ENCODE measurements around the gene MCC.

MCC gene

DNA sequence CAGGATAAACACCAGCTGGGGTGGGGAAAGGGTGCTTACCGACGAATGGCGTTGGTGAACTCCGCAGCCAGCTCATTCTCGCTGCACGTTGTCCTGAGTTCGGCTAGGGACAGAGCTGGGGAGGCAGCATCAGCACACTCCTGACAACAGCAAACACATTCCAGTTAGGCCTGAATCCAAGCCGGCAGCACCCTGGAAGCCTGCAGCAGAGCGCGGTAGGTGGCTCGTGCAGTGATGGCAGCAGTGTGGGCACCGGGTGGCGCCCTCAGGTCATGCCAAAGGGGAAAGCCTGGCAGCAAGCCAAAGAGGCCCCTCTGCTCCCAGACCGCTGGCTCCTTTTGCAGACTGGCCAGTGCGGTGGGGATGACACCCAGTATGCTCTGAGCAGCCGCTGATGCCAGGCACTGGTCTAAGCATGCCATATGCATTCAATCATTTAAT is 444.7 kb downstream of the MCC start:
- in situ Hi-C loops (cut with HindIII; ENCODE audit: low sequenced_read_pairs), result no loop called here

DNA sequence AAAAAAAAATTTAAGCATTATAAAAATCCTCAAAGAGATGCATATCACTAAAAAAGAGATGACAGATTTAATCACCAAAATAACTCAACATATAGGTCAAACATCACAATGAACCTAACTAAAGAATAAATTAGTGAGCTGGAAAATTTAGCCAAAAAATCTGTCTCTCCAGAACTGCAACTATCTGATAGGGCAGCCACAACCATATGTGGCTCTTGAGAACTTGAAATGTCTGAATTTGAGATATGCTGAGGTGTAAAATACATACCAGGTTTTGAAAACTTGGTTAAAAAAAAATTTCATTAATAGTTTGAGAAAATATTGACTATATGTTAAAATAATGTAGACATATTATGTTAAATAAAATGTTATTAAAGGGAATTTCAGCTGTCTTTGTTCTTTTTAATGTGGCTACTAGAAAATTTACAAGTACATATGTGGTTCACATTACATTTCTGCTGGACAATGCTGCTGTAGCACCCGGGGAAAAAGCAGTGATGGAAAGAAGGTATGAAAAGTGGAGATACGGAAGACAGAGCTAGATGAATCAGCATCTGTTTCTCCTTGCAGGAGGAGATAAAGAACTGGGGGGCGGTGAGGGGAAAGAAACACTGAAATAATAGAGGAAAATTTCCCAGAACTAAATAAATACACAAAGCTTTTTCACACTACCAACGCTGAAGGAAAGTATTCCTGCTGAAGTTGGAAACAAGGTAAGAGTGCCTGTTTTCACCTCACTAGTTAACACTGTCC is 445.6 kb downstream of the MCC start:
- in situ Hi-C loops (cut with HindIII; ENCODE audit: low sequenced_read_pairs), result no loop called here

DNA sequence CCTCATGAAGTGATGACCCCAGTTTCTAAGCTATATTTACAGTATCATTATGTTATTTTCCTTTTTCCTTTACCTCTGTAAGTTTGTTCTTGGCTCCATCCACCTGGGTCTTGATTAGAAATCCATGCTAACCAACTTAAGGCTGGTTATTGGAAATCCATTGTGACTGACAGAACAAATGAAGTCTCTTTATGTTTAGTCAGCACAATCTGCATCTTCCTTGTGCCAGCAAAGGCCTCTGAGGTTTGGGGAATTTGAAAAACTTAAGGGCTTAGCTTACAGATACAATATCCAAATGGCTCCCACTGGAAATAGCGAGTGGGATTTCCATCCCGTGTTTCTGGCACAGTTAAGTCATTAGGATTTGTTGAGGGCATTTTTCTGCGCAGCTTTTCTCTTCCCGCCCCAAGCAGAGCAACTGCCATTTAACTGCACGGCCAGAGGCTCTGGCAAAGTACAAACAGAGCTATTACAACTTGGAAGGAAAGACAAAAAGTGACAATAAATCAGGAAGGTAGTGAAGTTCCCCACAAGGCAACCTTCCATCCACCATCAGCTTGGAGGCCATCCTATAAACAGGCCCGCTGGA is 447.5 kb downstream of the MCC start:
- in situ Hi-C loops (cut with HindIII; ENCODE audit: low sequenced_read_pairs), result no loop called here

DNA sequence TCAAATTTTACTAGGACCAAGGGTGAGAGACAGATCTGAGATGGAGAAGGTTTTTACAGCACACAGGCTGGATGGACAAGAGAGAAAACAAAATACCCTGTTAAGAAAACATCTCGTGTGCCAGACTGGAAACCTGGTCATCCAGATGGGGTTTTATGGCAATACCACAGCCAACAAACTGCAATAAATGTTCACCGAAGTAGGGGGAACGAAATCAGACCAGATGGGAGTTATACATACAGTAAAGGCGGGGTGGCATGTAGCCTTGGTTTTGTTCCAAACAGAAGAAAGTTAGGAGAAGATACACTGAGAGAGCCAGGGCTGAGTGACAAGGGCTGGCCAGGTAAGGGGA is 448.3 kb downstream of the MCC start:
- in situ Hi-C loops (cut with HindIII; ENCODE audit: low sequenced_read_pairs), result no loop called here

DNA sequence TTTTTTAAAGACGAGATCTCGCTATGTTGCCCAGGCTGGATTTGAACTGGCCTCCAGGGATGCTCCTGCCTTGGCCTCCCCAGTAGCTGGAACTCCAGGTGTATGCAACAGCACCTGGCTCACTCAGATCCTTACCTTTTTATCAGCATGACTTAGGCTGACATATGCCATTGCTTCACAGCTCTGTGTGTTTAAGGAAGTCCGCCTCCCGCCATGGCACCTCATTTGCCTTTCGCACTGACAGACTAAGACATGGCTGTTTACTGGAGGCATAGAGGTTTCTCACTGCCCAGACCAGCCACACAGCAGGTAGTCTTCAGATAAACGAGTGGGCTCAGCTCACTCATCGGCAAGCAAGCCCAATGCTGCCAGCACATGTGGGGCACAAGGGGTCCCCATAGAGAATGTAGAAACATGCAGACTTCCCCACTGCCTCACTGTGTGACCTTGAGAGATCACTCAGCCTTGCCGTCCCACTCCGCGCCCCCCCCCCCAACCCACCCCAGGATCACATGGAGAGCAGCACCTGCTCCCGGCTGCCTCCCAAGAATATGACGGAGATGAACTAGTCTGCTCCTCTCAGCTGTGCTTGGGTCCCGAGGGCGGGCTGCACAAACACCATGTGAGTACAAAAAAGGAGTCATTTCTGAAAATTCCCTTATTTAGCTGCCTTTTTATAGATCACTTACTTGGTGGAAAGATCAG is 448.9 kb downstream of the MCC start:
- in situ Hi-C loops (cut with HindIII; ENCODE audit: low sequenced_read_pairs), result no loop called here

DNA sequence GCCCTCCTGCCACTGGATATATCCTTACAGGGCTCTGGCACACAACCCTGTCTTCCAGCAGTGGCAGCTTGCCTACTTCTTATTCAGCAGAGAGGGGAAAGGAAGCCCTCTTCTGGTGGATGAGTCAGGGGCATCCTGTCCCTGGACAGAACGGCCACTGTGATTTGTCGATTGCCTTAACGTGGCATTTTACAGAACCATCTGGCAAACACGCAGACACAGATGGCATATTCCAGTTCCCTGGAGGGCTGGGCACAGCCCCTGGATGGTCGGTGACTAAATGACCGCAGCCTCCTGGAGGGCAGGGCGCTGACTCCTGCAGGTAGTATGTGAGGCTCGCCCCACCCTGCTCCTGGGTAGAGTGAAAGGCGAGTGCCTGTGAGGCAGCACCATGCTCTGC is 449.5 kb downstream of the MCC start:
- in situ Hi-C loops (cut with HindIII; ENCODE audit: low sequenced_read_pairs), result no loop called here

DNA sequence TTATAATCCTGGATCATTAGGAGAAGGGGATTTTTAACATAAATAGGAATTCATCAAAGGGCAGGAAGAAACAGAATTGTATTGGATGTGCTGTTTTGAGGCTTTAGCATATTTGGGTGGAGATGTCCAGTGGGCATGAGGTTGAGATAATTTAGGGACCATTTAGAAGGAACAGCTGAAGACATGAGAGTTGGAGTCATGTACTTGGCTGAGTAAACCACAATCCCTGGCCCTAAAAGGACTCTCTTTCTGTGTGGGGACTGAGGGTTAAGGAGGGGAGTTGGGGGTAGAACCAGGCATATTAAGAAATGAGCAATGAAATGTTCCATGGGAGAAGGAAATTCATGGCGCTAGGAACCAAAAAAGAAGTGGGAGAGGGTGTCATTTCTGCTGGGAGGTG is 450.1 kb downstream of the MCC start:
- in situ Hi-C loops (cut with HindIII; ENCODE audit: low sequenced_read_pairs), result no loop called here

DNA sequence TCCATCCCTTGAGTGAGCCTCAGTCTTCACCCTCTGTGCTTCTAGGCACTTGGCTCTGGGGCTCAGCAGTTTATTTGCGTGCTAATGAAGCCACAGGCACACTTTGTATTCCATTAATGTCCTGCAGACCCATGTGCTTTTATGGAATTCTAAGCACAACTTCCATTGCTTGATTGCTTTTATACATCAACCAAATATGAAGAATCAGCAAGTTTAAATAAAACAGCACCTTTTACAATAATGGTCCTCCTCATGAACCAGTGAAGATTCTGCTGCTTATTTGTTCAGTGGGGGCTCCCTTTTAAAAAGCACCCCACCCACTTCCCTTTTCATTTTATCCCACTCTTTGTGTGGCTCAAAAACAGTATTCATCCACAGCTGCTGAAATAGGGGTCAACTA is 451.4 kb downstream of the MCC start:
- in situ Hi-C loops (cut with HindIII; ENCODE audit: low sequenced_read_pairs), result no loop called here

DNA sequence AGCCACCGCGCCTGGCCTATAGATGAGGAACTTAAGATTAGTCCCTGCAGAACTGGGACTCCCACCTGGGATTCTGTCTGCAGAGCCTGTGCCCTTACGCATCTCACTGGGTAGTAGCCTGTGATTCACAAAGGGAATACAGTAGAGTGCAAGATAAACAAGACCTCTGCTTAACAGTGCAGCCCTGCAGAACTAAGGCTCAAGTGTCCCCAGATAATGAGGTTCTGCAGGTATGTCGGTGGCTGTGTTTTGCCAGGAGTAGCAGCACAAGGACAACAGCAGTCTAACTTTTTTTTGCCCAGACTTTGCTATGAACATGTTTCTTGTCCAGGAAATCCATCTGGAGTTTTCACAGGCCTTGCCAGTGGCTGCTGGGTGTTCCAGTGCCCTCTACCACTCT is 451.9 kb downstream of the MCC start:
- in situ Hi-C loops (cut with HindIII; ENCODE audit: low sequenced_read_pairs), result no loop called here

DNA sequence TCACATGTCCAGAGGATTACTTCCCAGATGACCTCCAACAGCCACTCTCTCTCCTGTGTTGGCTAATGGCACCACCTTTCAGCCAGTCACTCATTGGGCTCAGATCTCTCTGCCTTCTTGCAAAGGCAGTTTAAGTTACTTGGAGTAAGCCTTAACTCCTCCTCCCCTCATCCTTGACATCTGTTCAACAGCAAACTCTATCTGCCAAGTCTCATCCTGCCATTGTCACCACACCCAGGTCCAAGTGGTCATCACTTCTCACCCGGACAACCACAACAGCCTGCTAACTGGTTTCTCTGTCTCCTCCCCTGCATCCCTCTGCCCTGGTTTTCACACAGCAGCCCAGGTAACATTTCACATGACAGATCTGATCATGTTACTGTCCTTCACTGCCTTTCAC is 453.2 kb downstream of the MCC start:
- in situ Hi-C loops (cut with HindIII; ENCODE audit: low sequenced_read_pairs), result no loop called here

DNA sequence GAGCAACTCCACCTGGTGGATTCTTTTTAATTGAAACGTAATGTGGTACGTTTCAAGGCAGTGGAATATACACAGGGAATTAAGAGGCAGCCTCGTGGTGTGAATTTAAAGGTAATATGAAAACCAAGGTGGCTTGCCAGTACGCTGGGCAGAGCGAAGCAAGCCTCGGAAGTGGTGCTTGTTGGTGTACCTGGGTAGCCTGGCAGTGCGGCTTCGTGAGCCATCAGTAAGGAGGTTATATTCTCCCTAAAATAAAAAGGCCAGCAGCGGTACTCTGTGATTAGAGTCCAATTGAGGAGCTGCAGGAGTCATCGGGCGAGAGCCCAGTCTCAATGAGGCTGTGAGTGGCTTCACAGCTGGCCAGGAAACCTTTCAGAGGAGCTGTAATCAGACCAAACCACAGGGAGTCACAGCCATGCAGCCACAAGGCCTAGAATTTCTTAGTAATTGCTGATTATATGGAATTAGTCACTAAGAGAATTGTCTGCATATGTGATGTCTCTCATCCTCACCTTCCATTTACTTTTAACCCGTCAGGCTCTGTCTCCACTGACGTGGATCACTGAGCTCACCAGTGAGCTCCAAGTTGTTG is 454.0 kb downstream of the MCC start:
- in situ Hi-C loops (cut with HindIII; ENCODE audit: low sequenced_read_pairs), result no loop called here

DNA sequence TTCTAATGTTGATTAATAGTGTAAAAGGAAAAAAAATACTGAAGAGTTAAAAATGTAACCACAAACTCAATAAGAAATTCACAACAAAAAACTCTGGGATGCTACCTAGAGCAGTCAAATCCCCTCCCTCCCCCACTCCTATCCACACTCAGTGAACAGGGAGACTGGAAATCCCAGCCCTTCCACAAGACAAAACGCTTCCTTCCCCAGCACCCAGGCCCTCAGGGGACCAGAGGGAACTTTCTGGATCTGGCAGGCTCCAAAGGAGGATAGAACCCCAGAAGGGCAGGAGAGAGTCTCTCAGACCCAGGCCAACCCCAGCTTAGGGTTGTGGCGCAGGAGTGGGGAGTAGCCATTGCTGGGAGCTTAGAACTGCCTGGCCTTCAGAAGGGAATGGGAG is 456.7 kb downstream of the MCC start:
- in situ Hi-C loops (cut with HindIII; ENCODE audit: low sequenced_read_pairs), result no loop called here

DNA sequence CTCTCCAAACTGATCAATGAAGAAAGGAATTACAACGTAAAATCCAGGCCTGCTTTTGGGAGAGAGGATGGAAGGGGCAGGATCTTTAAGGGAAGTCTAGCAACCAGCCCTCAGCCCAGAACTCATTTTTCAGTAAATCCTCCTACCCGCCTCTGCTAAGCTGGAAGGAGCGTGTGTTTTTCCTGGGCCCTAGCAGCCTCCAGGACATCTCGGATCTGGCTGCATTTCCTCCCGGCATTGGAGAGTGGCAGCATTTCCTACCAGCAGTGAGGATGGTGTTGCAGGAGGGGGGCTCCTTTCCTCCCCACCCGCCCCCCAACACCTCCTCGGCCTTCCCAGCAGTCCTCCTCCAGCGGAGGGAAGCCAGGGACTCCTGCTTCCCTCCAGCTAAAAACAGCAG is 457.1 kb downstream of the MCC start:
- in situ Hi-C loops (cut with HindIII; ENCODE audit: low sequenced_read_pairs), result no loop called here

DNA sequence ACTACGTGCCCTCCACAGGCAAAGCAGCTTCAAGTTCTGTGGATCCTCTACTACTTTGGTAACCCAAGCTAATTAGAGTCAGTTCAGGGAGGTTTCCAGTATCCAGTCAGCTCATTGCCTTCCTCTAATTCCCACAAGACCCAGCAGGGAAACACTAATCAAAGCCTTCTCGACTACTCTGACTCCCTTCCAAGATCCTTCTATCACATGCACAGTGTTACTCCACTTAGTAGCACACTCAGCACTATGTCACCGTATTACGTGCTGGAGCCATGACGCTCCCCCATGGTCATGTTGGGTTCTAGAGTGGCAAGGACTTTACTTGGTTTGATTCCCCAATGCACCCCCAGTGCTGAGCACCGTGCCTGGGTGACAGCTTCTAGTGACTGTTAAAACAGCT is 458.6 kb downstream of the MCC start:
- in situ Hi-C loops (cut with HindIII; ENCODE audit: low sequenced_read_pairs), result no loop called here

DNA sequence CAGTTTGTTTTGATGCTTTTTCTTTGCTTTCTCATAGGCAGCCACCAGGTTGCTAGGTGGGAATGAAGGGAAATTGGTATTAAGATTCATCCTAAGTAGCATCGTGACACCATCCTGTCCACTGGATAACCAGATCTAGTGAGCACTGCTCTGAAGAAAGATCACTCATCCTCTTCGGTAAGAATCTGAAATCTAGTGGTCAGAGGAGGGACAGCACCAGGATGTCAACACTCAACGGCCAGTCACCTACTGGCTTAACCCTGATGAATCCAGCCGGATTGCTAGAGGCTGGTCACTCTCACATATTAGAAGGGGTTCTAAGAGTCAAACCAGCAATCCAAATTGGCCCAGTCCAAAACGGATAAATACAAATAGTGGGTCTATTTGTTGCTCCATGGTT is 460.8 kb downstream of the MCC start:
- in situ Hi-C loops (cut with HindIII; ENCODE audit: low sequenced_read_pairs), result no loop called here

DNA sequence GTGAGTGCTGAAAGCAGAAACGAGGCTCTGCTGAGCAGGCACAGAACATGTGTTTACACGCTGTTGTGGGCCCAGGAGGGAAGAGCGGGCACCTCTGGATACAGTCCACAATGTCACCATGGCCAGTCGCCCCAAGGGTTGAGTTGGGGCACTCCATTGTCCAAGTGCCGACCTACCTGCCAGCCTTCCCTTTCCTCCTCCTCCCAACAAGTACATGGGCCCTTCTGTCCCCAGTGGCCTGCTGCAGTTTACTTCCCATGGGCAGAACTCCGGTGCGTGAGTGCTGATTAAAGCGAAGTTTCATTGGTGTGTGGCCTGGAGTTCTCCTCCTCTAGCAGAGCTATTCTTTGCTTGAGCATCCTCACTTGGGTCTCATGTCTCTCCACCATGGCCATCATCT is 461.2 kb downstream of the MCC start:
- in situ Hi-C loops (cut with HindIII; ENCODE audit: low sequenced_read_pairs), result no loop called here

DNA sequence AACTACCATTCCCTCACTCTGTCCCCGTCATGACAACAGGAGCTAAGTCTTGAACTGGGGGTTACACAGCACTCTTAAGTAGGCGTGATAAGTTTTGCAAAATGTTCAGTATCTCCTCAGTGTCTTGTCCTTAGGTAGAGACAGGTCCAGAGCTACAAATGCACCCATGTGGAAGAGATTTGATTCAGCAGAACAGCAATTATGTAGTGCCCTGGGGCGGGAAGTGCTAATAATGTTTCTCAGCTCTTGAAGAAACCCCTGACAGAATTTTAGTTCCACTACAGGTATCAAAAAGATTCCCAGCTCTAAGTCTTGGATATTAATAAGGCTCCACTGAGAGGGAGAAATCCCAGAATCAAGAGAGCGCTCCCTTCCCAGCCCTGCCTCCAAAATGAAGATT is 462.0 kb downstream of the MCC start:
- in situ Hi-C loops (cut with HindIII; ENCODE audit: low sequenced_read_pairs), result no loop called here

DNA sequence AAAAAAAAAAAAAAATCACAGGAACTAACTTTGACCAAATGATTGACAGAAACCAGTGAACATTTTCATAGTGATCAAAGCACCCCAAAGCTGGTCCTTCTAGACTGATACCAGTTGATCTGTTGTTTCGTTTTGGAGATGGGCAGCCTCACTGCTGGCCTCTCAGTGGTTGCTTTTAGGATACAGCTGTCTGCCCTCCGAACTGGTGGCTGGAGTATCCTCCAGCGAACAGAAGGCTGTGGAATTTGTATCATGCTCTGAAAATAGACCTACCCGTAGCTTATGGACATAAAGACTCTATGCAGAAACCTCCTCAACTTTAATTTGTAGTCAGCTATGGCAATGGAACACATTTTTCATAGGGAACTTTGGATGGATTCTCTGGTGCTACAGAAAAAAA is 462.7 kb downstream of the MCC start:
- in situ Hi-C loops (cut with HindIII; ENCODE audit: low sequenced_read_pairs), result no loop called here

DNA sequence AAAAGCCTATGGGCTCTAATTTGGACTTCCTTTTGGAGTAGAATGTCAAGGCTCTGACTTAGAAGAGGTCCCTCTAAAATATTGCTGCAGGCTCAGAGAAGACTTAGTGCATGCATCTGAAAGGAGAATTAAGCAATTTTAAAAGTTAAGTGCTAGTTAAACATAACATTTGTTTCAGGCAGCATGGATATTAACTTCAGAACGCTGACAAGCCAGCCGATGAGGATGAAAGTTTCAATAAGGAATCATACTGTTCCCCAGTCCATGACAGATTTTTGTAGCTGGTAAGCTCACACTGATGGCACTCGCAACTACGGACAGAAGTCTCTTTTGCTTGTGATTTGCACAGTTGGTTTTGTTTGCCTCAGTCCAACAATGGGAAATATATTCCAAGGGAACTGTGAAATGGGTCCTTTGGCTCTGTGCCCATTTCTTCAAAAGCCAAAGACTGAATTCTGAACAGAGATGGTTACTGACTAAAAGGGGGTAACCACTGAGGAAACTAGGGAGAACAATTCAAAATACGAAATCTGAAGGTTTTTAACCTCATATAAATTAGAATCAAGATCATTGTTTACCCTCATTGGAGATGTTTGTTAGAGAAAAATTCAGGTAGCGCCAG is 464.1 kb downstream of the MCC start:
- in situ Hi-C loops (cut with HindIII; ENCODE audit: low sequenced_read_pairs), result no loop called here

DNA sequence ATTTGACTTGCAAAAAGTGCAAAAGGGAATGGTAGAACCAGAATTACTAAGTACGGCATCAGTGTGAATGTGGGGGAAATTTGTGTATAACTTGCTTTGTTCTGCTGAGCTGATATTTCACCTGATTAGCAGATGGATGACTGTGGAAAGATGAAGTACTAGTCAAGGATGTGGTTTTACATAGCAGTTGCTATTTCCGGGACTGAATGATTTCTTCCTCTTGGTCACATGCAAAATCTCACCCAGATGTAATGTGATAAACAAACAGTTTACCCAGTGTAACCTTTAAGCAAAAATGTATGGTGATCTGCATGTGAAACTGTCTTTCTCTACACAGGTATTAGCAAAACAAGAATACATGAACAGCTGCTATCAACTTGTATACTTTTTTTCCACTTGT is 465.6 kb downstream of the MCC start:
- in situ Hi-C loops (cut with HindIII; ENCODE audit: low sequenced_read_pairs), result no loop called here

DNA sequence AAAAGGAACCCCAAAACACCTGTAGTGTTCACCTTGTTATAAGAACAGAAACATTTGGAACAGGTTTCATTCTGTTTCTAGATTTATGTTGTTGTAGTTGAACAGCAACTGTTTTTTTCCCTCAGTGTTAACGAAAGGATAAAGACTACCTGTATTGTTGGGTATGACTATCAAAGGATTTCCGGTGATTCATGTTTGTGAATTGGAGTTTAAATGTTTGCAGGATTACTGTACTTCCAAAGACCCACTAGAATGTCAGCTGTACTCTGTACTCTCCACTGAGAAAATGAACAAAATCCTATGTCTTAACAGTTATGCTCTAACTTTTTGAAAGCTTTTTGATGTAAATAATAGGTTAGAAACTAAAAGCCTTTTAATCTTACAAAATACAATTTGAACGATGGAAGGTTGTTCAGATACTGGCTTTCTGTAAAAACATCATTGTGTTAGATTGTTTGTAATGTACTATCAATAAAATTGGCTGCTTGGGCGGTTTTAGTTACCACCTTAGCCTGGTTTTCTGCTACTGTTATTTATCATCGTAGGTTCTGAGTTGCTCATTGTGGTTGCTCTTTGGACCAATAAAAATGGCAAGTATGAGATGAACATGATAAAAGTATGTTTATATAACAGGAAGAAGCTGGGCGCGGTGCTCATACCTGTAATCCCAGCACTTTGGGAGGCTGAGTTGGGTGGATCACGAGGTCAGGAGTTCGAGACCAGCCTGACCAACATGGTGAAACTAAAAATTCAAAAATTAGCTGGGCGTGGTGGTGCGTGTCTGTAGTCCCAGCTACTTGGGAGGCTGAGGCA is 467.6 kb downstream of the MCC start:
- in situ Hi-C loops (cut with HindIII; ENCODE audit: low sequenced_read_pairs), result no loop called here
